ENCODE measurements around the gene LRR1.

Gene LRR1

DNA sequence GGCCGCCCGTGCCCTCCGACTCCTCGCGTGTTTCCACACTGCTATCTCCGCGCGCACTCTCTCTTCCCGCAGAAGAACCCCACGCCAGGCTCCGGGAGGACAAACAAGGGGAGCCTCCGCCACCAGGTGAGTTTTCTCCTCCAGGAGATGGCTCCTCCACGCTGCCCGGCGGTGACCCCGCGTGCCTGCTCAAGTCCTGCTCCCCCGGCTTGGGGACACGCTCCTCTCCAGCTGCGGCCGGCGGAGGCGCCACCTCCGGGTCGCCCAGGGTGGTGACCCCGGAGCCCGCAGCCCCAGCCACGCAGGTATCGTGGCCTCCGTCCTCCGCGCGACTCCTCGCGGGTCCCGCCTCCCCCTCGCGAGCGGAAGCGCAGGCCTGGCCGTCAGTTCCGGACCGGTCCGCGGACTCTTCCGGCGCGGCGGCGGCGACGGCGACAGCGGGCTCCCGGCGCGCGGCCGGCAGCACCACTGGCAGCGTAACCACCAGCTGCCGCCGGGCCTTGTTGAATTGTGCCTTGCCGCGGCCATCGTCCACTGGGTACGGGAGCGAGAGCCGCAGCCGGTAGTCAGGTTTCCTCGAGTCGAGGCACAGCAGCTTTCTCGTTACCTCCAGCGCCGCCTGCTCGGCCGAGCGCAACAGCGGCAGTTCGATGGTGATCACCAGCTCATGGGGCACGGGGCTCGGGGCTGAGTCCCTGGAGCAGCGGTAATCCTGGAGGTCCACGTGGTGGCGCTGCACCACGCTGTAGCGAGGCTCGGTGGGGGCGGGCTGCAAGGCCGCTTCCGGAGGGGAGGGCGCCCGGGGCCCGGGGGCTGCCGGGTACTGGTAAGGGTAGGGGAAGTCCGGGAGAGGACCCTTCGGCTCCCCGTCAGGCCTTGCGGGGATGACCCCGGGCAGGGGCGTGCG lies 35.2 kb downstream of the LRR1 start (continued):
- TF ChIP-seq ZNF138 (tag by site-specific recombination; IDR thresholded peaks at IDR 0.05; ENCODE audit: borderline replicate concordance): no peak
- no peak for TF ChIP-seq ZNF132 (tag by site-specific recombination; IDR thresholded peaks at IDR 0.05; ENCODE audit: borderline replicate concordance)
- no peak for TF ChIP-seq ZNF112 (tag by site-specific recombination; IDR thresholded peaks at IDR 0.05)
- TF ChIP-seq ZNF530 (tag by site-specific recombination; IDR thresholded peaks at IDR 0.05; ENCODE audit: low read depth): 0 out of 2 replicates have a peak, but pooled peaks have one; percentile 8
- no peak for TF ChIP-seq ZNF121 (tag by site-specific recombination; IDR thresholded peaks at IDR 0.05)
- TF ChIP-seq, protein P1, sequence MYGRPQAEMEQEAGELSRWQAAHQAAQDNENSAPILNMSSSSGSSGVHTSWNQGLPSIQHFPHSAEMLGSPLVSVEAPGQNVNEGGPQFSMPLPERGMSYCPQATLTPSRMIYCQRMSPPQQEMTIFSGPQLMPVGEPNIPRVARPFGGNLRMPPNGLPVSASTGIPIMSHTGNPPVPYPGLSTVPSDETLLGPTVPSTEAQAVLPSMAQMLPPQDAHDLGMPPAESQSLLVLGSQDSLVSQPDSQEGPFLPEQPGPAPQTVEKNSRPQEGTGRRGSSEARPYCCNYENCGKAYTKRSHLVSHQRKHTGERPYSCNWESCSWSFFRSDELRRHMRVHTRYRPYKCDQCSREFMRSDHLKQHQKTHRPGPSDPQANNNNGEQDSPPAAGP (tag by site-specific recombination; IDR thresholded peaks at IDR 0.05): peak; percentile 57; the same call in 1 of the 2 replicates
- TF ChIP-seq HIC1 (tag by site-specific recombination; IDR thresholded peaks at IDR 0.05): peak; percentile 95
- no peak for TF ChIP-seq ZNF658 (tag by site-specific recombination; IDR thresholded peaks at IDR 0.05)
- no peak for TF ChIP-seq ZNF645 (tag by site-specific recombination; IDR thresholded peaks at IDR 0.05)
- no peak for TF ChIP-seq ZNF514 (tag by site-specific recombination; IDR thresholded peaks at IDR 0.05)
- TF ChIP-seq ZXDB (tag by site-specific recombination; IDR thresholded peaks at IDR 0.05): peak; percentile 81
- TF ChIP-seq ZEB2 (tag by site-specific recombination; IDR thresholded peaks at IDR 0.05): peak; percentile 94
- peak; percentile 41 for TF ChIP-seq GLIS1 (tag by site-specific recombination; IDR thresholded peaks at IDR 0.05)
- TF ChIP-seq ZNF37A (tag by site-specific recombination; IDR thresholded peaks at IDR 0.05): no peak
- TF ChIP-seq ZNF791 (tag by site-specific recombination; IDR thresholded peaks at IDR 0.05): no peak
- TF ChIP-seq ZBTB48 (tag by site-specific recombination; IDR thresholded peaks at IDR 0.05): peak; percentile 67; the same call in 1 of the 2 replicates
- no peak for TF ChIP-seq ZNF416 (tag by site-specific recombination; IDR thresholded peaks at IDR 0.05)
- TF ChIP-seq, protein P2, sequence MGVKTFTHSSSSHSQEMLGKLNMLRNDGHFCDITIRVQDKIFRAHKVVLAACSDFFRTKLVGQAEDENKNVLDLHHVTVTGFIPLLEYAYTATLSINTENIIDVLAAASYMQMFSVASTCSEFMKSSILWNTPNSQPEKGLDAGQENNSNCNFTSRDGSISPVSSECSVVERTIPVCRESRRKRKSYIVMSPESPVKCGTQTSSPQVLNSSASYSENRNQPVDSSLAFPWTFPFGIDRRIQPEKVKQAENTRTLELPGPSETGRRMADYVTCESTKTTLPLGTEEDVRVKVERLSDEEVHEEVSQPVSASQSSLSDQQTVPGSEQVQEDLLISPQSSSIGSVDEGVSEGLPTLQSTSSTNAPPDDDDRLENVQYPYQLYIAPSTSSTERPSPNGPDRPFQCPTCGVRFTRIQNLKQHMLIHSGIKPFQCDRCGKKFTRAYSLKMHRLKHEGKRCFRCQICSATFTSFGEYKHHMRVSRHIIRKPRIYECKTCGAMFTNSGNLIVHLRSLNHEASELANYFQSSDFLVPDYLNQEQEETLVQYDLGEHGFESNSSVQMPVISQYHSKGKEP (tag by site-specific recombination; IDR thresholded peaks at IDR 0.05): 0 out of 2 replicates have a peak, but pooled peaks have one; percentile 4
- TF ChIP-seq ZNF266 (tag by site-specific recombination; IDR thresholded peaks at IDR 0.05; ENCODE audit: low read depth): no peak
- no peak for TF ChIP-seq ZNF670 (tag by site-specific recombination; IDR thresholded peaks at IDR 0.05; ENCODE audit: low read depth)
- 0 out of 2 replicates have a peak, but pooled peaks have one; percentile 64 for TF ChIP-seq ZNF660 (tag by site-specific recombination; IDR thresholded peaks at IDR 0.05)
- no peak for TF ChIP-seq ZNF146 (tag by site-specific recombination; IDR thresholded peaks at IDR 0.05)
- 0 out of 2 replicates have a peak, but pooled peaks have one; percentile 12 for TF ChIP-seq KLF7 (tag by site-specific recombination; IDR thresholded peaks at IDR 0.05; ENCODE audit: borderline replicate concordance)
- peak; percentile 74 for TF ChIP-seq SP7 (tag by site-specific recombination; IDR thresholded peaks at IDR 0.05)
- no peak for TF ChIP-seq ZNF391 (tag by site-specific recombination; IDR thresholded peaks at IDR 0.05; ENCODE audit: borderline replicate concordance, low read depth)
- TF ChIP-seq ZNF701 (tag by site-specific recombination; IDR thresholded peaks at IDR 0.05): no peak
- peak; percentile 51; the same call in 1 of the 2 replicates for TF ChIP-seq ZNF561 (tag by site-specific recombination; IDR thresholded peaks at IDR 0.05; ENCODE audit: borderline replicate concordance)
- TF ChIP-seq ZNF48 (tag by site-specific recombination; IDR thresholded peaks at IDR 0.05): no peak
- TF ChIP-seq OSR2 (tag by site-specific recombination; IDR thresholded peaks at IDR 0.05): 0 out of 2 replicates have a peak, but pooled peaks have one; percentile 5
- no peak for TF ChIP-seq ZNF10 (tag by site-specific recombination; IDR thresholded peaks at IDR 0.05)
- TF ChIP-seq ZSCAN16 (tag by site-specific recombination; IDR thresholded peaks at IDR 0.05): 0 out of 2 replicates have a peak, but pooled peaks have one; percentile 12
- TF ChIP-seq ZNF335 (tag by site-specific recombination; conservative IDR thresholded peaks at IDR 0.05): peak; percentile 49

Data from HEK293 (cell line).